ENCODE data around the gene TTC7B.

DNA sequence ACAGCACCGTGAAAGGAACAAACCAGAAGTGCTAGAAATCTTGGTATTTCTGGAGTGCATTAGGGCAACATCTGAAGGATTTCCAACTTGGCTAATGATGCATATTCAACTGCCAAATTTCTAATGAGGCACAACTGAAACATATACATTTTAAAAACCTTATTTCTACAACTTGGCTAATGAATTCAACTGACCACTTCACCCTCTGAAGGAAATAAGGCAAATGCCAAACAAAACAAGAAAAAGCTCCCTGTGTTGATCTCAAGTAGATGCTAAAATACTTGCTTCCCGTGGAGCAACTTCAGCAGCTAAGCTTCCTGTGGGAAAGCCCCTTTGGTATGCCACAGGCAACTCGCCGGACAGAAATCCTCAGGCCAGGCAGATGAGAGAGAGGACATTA is 167.1 kb downstream of the TTC7B start:
- TF ChIP-seq, protein P1, sequence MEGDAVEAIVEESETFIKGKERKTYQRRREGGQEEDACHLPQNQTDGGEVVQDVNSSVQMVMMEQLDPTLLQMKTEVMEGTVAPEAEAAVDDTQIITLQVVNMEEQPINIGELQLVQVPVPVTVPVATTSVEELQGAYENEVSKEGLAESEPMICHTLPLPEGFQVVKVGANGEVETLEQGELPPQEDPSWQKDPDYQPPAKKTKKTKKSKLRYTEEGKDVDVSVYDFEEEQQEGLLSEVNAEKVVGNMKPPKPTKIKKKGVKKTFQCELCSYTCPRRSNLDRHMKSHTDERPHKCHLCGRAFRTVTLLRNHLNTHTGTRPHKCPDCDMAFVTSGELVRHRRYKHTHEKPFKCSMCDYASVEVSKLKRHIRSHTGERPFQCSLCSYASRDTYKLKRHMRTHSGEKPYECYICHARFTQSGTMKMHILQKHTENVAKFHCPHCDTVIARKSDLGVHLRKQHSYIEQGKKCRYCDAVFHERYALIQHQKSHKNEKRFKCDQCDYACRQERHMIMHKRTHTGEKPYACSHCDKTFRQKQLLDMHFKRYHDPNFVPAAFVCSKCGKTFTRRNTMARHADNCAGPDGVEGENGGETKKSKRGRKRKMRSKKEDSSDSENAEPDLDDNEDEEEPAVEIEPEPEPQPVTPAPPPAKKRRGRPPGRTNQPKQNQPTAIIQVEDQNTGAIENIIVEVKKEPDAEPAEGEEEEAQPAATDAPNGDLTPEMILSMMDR (IDR thresholded peaks at IDR 0.05), result no peak
- no peak for TF ChIP-seq POLR2A (IDR thresholded peaks at IDR 0.05)

All from esophagus squamous epithelium (tissue), 4 donors.